ENCODE measurements around the gene GDPD4.

GDPD4 gene

DNA sequence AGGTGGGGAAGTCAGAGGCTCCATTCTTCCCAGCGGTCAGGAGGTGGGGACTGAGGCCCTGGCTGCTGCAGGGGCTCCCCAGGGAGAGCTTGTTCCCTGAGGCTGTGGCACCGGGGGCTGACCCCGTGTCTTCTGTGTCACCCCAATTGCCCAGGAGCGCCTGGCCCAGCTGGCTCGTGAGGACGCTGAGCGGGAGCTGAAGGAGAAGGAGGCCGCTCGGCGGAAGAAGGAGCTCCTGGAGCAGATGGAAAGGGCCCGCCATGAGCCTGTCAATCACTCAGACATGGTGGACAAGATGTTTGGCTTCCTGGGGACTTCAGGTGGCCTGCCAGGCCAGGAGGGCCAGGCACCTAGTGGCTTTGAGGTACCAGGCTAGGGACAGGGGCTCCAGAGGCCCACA lies 120.3 kb downstream of the GDPD4 start:
- CTCF ChIA-PET, result no interaction called here
- POLR2A ChIA-PET, result no interaction called here
- no peak for TF ChIP-seq ELF4 (IDR thresholded peaks at IDR 0.05)
- peak; percentile 53; the same call in 1 of the 2 replicates for TF ChIP-seq PKNOX1 (IDR thresholded peaks at IDR 0.05)
- no peak for DNase-seq (ENCODE audit: extremely low spot score)

DNA sequence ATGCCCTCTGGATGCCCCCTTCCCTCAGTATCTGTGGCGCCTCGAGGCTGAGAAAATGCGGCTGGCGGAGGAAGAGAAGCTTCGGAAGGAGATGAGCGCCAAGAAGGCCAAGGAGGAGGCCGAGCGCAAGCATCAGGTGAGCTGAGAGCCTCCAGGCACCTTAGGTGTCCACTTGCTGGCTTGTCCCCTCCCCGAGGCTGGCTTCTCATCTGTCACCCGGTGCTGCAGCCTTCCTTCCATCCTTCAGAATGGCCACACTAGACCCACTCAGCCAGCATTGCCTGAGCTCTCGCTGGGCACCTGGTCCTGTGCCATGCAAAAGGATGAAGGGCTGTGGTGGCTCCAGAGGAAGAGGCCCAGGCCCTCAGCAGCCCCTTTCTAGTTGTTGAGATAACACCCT lies 121.1 kb downstream of the GDPD4 start:
- no peak for DNase-seq (ENCODE audit: extremely low spot score)
- TF ChIP-seq FOXA1 (IDR thresholded peaks at IDR 0.05) (no peak), PKNOX1 (IDR thresholded peaks at IDR 0.05) (no peak), ELF4 (IDR thresholded peaks at IDR 0.05) (no peak), BHLHE40 (IDR thresholded peaks at IDR 0.05; ENCODE audit: borderline replicate concordance) (no peak), LEF1 (IDR thresholded peaks at IDR 0.05; ENCODE audit: borderline replicate concordance) (no peak), HDGF (IDR thresholded peaks at IDR 0.05; ENCODE audit: borderline replicate concordance) (no peak), CTBP1 (IDR thresholded peaks at IDR 0.05; ENCODE audit: borderline replicate concordance) (no peak), TARDBP (IDR thresholded peaks at IDR 0.05) (no peak), FOXM1 (IDR thresholded peaks at IDR 0.05; ENCODE audit: borderline replicate concordance) (no peak), L3MBTL2 (conservative IDR thresholded peaks at IDR 0.05) (no peak), SP1 (IDR thresholded peaks at IDR 0.05) (no peak), ARNT (IDR thresholded peaks at IDR 0.05) (no peak)
- CTCF ChIA-PET, result no interaction called here
- POLR2A ChIA-PET, result no interaction called here

GRCh38 chr11:77179681-77180080 lies 121.8 kb downstream of the GDPD4 start:
- CTCF ChIA-PET, result no interaction called here
- no peak for DNase-seq (ENCODE audit: extremely low spot score)
- POLR2A ChIA-PET, result no interaction called here
- TF ChIP-seq FOXM1 (IDR thresholded peaks at IDR 0.05; ENCODE audit: borderline replicate concordance), result no peak
- no peak for TF ChIP-seq CTBP1 (IDR thresholded peaks at IDR 0.05; ENCODE audit: borderline replicate concordance)
- TF ChIP-seq SUZ12 (IDR thresholded peaks at IDR 0.05), result no peak
- no peak for TF ChIP-seq FOXA1 (IDR thresholded peaks at IDR 0.05)
- TF ChIP-seq BHLHE40 (IDR thresholded peaks at IDR 0.05; ENCODE audit: borderline replicate concordance), result no peak
- TF ChIP-seq TARDBP (IDR thresholded peaks at IDR 0.05), result no peak
- no peak for TF ChIP-seq SP1 (IDR thresholded peaks at IDR 0.05)
- TF ChIP-seq LEF1 (IDR thresholded peaks at IDR 0.05; ENCODE audit: borderline replicate concordance), result no peak
- TF ChIP-seq ARNT (IDR thresholded peaks at IDR 0.05), result no peak
- no peak for TF ChIP-seq ELF4 (IDR thresholded peaks at IDR 0.05)
- no peak for TF ChIP-seq PKNOX1 (IDR thresholded peaks at IDR 0.05)
- no peak for TF ChIP-seq ZNF384 (IDR thresholded peaks at IDR 0.05)
- TF ChIP-seq L3MBTL2 (conservative IDR thresholded peaks at IDR 0.05), result no peak
- no peak for TF ChIP-seq NFRKB (IDR thresholded peaks at IDR 0.05)
- no peak for TF ChIP-seq HDGF (IDR thresholded peaks at IDR 0.05; ENCODE audit: borderline replicate concordance)
- TF ChIP-seq FOXK2 (IDR thresholded peaks at IDR 0.05), result no peak

DNA sequence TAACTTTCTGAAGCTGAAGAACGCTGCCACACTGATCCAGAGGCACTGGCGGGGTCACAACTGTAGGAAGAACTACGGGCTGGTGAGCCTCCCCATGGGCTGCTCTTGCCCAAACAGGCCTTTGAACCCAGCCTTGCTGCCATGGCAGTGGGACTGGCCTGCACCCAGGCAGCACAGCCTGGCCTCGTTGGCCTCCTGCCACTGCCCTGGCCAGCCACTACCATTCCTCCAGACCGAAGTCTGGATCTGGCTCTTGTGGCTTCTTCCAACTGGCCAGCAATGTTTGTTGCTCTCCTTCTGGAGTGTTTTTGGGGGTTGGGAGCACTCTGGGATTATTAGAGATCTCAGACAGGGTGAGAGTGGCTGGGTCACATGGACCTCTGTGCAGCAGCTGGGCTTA lies 122.4 kb downstream of the GDPD4 start:
- no peak for TF ChIP-seq TARDBP (IDR thresholded peaks at IDR 0.05)
- no peak for TF ChIP-seq SUZ12 (IDR thresholded peaks at IDR 0.05)
- TF ChIP-seq FOXM1 (IDR thresholded peaks at IDR 0.05; ENCODE audit: borderline replicate concordance), result no peak
- TF ChIP-seq ELF4 (IDR thresholded peaks at IDR 0.05), result no peak
- no peak for TF ChIP-seq NFRKB (IDR thresholded peaks at IDR 0.05)
- no peak for TF ChIP-seq L3MBTL2 (conservative IDR thresholded peaks at IDR 0.05)
- no peak for TF ChIP-seq BHLHE40 (IDR thresholded peaks at IDR 0.05; ENCODE audit: borderline replicate concordance)
- no peak for TF ChIP-seq FOXK2 (IDR thresholded peaks at IDR 0.05)
- no peak for TF ChIP-seq ARNT (IDR thresholded peaks at IDR 0.05)
- ChIA-PET POLR2A (no interaction called here), CTCF (no interaction called here)
- DNase-seq (ENCODE audit: extremely low spot score), result no peak

GRCh38 chr11:77178150-77178549 lies 123.3 kb downstream of the GDPD4 start:
- DNase-seq (ENCODE audit: extremely low spot score), result no peak
- ChIA-PET POLR2A (no interaction called here), CTCF (no interaction called here)
- TF ChIP-seq ELF4 (IDR thresholded peaks at IDR 0.05), result no peak
- no peak for TF ChIP-seq SP1 (IDR thresholded peaks at IDR 0.05)
- no peak for TF ChIP-seq CTBP1 (IDR thresholded peaks at IDR 0.05; ENCODE audit: borderline replicate concordance)
- no peak for TF ChIP-seq PKNOX1 (IDR thresholded peaks at IDR 0.05)
- no peak for TF ChIP-seq L3MBTL2 (conservative IDR thresholded peaks at IDR 0.05)
- TF ChIP-seq ARNT (IDR thresholded peaks at IDR 0.05), result no peak
- no peak for TF ChIP-seq ZNF384 (IDR thresholded peaks at IDR 0.05)
- no peak for TF ChIP-seq TARDBP (IDR thresholded peaks at IDR 0.05)
- no peak for TF ChIP-seq FOXK2 (IDR thresholded peaks at IDR 0.05)
- no peak for TF ChIP-seq NFRKB (IDR thresholded peaks at IDR 0.05)
- TF ChIP-seq BHLHE40 (IDR thresholded peaks at IDR 0.05; ENCODE audit: borderline replicate concordance), result no peak
- no peak for TF ChIP-seq LEF1 (IDR thresholded peaks at IDR 0.05; ENCODE audit: borderline replicate concordance)
- TF ChIP-seq HDGF (IDR thresholded peaks at IDR 0.05; ENCODE audit: borderline replicate concordance), result no peak
- TF ChIP-seq SUZ12 (IDR thresholded peaks at IDR 0.05), result no peak
- no peak for TF ChIP-seq FOXM1 (IDR thresholded peaks at IDR 0.05; ENCODE audit: borderline replicate concordance)
- TF ChIP-seq FOXA1 (IDR thresholded peaks at IDR 0.05), result no peak

DNA sequence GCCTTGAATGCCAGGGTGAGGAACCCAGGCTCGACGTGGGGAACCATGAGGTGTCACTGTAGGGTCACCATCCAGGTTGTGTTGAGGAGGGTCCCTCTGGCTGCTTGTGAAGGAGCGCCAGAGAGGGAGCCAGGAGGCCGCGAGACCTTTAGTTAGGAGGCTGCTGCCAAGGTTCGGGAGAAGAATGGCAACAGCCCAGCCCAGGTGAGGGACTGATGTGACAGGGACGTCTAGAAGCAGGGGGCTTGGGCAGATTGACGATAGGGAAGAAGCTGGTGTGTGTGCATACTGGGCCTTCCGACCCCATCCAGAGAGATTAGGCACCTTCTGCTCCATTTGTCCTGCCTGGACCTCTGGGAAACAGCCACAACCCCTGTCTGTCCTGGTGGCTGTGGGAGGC lies 124.5 kb downstream of the GDPD4 start:
- POLR2A ChIA-PET, result no interaction called here
- no peak for TF ChIP-seq TARDBP (IDR thresholded peaks at IDR 0.05)
- no peak for TF ChIP-seq BHLHE40 (IDR thresholded peaks at IDR 0.05; ENCODE audit: borderline replicate concordance)
- no peak for TF ChIP-seq ELF4 (IDR thresholded peaks at IDR 0.05)
- no peak for TF ChIP-seq FOXA1 (IDR thresholded peaks at IDR 0.05)
- no peak for TF ChIP-seq HDGF (IDR thresholded peaks at IDR 0.05; ENCODE audit: borderline replicate concordance)
- TF ChIP-seq FOXM1 (IDR thresholded peaks at IDR 0.05; ENCODE audit: borderline replicate concordance), result no peak
- no peak for TF ChIP-seq LEF1 (IDR thresholded peaks at IDR 0.05; ENCODE audit: borderline replicate concordance)
- no peak for TF ChIP-seq SP1 (IDR thresholded peaks at IDR 0.05)
- TF ChIP-seq FOXK2 (IDR thresholded peaks at IDR 0.05), result no peak
- no peak for TF ChIP-seq L3MBTL2 (conservative IDR thresholded peaks at IDR 0.05)
- no peak for TF ChIP-seq ARNT (IDR thresholded peaks at IDR 0.05)
- TF ChIP-seq ZNF384 (IDR thresholded peaks at IDR 0.05), result no peak
- TF ChIP-seq CTBP1 (IDR thresholded peaks at IDR 0.05; ENCODE audit: borderline replicate concordance), result no peak
- TF ChIP-seq SUZ12 (IDR thresholded peaks at IDR 0.05), result no peak
- TF ChIP-seq PKNOX1 (IDR thresholded peaks at IDR 0.05), result no peak
- no peak for TF ChIP-seq NFRKB (IDR thresholded peaks at IDR 0.05)
- no peak for DNase-seq (ENCODE audit: extremely low spot score)
- CTCF ChIA-PET, result no interaction called here
